HT-29 (cell line): ENCODE results near the gene CD81. TPM values are rescaled to one million over a fixed set of nuclear protein-coding genes. Genes with fewer than 3 reads are reported as not detected.
"Not testable (repeated sequence)": the region's sequence is repeated elsewhere in the genome, so short reads cannot be mapped to it uniquely, and the experiment has no call there.

Experiments used
- DNase-seq: peaks from one replicate; pipeline ENCODE4 v3.0.0-alpha.2; 2015; ENCODE audit warnings: low spot score
- total RNA-seq: library from RNA; depleted of rRNA; stranded (reverse); fragments of >200 nt; shearing (Covaris generic); gene quantifications from 2 replicates; pipeline ENCODE4 v1.2.3, GENCODE V29; 2014; rRNA removed

The CD81 gene, protein sequence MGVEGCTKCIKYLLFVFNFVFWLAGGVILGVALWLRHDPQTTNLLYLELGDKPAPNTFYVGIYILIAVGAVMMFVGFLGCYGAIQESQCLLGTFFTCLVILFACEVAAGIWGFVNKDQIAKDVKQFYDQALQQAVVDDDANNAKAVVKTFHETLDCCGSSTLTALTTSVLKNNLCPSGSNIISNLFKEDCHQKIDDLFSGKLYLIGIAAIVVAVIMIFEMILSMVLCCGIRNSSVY
- 121 and 132 TPM in 2 replicates for total RNA-seq

DNA sequence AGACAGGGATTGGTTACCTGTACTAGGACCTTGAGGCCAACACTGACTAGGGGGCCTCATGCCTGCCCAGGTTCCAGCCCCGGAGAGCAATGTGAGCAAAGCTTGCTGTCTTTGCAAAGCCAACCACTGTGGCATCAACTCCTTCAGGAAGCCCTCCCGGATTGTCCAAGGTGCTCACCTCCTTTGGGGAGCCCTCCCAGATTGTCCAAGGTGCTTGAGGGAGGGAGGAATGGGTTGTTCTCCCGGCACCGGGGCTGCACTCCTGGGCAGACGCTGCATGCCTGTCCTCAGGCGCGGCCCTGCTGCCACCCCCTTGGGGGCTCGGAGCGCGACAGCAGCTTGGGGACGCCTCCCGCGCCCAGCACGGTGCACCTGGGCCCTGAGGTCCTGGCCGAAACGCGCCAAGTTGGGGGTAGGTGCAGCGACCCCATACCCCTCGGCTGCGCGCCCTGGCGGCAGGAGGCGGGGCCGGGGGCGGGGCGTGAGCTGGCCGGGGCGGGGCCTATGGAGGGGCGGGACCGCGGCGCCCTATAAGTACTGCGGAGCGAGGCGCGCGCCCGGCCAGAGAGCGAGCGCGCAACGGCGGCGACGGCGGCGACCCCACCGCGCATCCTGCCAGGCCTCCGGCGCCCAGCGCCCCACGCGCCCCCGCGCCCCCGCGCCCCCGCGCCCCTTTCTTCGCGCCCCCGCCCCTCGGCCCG is at the start of gene CD81:
Gene CD81 (plus strand): TSS at position 560 of the 701 bp plus-strand sequence. CDS start 240 bp downstream, outside the sequence.
- DNase-seq, result peak; percentile 21

DNA sequence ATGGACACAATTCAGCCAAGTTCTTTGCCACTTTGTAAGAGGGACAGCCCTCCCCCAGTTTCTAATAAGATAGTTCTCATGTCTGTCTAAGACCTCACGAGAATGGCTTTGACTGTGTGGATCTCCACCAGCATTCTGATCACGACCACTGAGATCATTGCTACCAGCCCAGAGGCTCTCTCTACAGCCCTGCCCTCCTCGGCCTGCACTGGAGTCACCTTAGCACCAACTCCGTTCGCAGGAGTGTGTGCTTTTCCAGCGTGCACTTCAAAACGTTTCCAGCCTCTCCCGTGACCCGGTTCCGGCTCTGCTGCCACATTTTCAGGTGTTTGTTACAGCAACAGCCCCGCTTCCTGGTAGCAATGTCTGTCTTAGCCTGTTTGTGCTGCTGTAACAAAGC is 49.1 kb upstream of the CD81 start:
- DNase-seq, result no peak

DNA sequence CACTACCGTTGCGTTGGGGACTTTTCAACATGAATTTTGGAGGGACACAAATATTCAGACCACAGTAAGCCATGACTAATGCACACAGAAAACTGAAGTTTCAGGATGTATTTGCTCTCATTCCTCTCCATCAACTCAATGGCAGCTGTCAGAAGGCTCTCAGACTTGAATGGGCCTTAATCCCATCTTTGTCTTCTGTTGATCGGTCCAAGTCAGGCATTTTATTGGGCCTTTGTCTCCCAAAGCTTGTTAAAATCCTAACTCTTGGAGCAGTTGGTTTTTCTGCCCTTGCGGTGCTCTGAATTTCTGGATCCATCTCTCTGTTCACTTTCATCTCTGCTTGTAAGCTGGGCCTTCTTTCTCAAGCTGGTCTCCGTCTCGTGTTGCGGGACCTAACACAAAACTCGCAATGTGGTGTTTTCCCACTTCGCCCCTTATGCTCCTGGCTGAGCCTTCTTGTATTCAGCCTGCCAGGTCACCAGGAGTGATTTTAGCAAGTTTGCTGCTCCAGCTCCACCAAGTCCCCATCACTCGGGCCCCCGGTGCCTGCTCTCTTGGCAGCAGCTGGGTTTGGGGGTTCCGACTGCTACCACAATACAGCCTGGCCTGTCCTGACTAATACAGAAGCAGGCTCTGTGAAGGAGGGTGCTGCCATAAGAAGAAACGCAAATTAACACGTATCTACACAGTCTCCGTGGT is 48.3 kb upstream of the CD81 start:
- DNase-seq, result no peak

DNA sequence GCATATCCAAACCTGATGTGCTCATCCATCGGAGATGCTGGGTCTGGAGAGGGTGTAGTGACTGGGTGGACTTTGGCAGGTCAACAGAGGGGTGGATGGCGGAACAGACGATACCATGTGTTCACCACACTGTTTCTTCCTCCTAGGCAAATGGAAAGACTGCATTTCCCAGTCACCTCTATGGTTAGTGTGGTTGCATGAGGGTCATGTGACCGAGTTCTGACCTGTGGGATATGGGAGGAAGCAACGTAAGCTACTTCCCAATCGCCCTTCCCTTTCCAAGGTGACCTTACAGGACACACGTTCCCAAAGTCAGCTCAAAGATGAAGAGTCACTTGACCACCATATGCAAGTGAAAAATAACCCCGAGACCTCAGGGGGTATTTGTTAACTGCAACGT is 47.6 kb upstream of the CD81 start:
- no peak for DNase-seq

DNA sequence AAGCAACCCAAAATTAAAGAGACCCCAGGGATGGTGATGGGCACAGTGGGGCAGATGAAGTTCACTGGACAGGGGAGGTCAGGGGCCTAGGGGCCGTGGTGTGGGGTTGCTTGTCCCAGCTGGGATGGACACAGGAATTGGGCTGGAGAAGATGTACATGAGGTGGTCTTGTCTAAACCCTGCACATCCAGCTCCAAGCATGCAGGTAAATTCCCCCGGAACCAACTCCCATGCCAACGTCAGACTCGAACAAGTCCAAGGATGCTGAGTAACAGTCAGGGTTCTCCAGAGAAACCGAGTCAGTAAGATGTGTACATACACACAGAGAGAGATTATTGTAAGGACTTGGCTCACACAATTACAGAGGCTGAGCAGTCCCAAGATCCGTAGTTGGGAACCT is 46.4 kb upstream of the CD81 start:
- no peak for DNase-seq

DNA sequence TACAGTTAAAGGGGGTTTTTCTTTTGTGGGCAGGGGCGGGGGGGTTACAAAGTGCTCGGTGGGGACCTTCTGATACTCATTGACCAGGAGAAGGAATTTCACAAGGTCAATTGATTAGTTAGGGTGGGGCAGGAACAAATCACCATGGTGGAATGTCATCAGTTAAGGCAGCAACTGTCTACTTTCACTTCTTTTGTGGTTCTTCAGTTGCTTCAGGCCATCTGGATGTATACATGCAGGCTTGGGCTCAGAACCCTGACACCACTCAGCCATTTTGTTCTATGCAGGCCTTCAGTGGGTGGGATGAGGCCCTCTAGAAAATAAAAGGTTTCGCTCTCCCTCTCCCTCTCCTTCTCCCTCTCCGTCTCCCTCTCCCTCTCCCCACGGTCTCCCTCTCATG is 45.7 kb upstream of the CD81 start:
- DNase-seq, result no peak

DNA sequence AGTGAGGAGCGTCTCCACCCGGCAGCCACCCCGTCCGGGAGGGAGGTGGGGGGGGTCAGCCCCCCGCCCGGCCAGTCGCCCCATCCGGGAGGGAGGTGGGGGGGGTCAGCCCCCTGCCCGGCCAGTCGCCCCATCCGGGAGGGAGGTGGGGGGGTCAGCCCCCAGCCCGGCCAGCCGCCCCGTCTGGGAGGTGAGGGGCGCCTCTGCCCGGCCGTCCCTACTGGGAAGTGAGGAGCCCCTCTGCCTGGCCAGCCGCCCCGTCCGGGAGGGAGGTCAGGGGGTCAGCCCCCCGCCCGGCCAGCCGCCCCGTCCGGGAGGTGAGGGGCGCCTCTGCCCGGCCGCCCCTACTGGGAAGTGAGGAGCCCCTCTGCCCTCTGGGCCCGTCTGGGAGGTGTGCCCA is 44.5 kb upstream of the CD81 start:
- not testable (repeated sequence) for DNase-seq

DNA sequence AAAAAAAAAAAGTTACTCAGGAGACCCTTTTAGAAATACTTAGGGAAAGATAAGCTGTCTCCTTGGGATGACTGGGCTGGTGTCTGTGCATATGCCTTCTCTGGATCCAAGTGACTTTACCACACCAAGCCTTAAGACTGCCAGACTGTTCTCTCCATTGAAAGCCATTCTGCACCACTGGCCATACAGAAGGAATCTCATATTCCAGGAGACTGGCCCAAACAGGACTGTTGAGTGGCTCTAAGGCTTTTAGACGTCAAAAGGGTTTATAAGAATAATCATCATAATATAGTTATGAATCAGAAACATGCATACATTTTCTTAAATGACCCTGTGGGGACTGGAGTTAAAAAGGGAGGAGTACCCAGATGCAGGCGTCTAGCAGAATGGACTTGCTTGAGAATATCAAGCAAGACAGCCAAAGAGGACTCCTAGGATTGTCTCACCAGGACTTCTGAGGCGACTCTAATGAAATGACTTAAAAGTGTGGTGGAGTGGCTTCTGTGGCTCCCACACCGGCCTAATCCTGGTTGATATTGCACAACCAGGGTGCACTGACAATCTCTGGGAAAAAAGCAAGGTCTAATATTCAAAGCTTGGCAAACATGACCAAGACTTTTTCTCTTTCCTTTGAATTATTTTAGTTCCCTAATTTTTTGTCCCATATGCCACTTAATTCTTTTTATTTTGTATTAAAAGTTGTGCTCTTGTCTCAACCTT is 43.5 kb upstream of the CD81 start:
- not testable (repeated sequence) for DNase-seq

DNA sequence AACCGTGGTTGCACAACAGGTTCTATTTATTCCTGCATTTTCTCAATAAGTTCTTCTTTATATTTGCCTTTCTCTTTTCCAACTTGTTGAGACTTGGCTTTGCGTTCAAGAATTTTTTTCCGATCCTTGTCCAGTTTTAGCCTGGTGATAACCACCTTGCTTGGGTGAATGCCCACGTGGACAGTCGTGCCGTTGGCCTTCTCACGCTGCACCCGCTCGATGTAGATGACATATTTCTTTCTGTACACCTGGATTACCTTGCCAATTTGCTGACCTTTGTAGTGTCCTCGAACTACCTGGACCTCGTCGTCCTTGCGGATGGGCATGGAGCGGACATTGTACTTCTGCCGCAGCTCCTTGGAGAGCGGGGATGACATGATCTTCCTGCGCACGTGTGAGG is 41.8 kb upstream of the CD81 start:
- DNase-seq, result not testable (repeated sequence)

DNA sequence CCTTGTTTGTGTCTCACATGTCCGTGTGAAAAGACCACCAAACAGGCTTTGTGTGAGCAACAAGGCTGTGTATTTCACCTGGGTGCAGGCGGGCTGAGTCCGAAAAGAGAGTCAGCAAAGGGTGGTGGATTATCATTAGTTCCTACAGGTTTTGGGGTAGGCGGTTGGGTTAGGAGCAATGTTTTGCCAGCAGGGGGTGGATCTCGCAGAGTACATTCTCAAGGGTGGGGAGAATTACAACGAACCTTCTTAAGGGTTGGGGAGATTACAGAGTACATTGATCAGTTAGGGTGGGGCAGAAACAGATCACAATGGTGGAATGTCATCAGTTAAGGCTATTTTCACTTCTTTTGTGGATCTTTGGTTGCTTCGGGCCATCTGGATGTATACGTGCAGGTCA is 38.4 kb upstream of the CD81 start:
- DNase-seq, result not testable (repeated sequence)

DNA sequence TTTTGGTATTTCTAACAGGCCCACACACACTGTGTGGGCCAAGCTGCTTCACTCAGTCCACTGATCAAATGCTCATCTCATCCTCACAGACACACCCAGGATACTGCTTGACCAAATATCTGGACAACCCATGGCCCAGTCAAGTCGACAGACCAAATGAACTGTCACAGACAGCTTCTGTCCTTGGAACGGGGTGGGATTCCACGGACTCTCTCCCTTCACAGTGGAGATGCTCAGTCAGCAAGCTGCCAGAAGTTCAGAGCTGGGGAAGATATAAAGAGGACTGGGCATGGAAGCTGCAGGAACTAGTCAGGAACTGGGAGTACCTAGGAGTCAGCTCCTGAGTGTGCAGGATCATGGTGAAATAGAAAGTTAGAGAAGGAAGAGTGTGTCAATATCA is 34.6 kb upstream of the CD81 start:
- no peak for DNase-seq

DNA sequence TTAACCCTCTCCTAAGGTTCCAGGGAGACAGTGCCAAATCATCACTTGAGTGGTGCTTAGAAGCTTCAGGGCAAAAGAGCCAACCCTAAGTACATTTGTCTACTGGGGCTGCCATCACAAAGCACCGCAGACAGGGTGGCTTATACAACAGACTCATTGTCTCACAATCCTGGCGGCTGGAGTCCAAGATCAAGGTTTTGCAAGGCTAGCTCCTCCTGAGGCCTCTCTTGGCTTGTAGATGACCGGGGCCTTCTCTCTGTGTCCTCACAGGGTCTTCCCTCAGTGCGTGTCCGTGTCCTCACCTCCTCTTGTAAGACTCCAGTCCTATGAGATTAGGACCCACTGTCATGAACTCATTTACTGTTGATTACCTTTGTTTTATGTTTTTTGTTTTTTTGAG is 34.1 kb upstream of the CD81 start:
- no peak for DNase-seq

DNA sequence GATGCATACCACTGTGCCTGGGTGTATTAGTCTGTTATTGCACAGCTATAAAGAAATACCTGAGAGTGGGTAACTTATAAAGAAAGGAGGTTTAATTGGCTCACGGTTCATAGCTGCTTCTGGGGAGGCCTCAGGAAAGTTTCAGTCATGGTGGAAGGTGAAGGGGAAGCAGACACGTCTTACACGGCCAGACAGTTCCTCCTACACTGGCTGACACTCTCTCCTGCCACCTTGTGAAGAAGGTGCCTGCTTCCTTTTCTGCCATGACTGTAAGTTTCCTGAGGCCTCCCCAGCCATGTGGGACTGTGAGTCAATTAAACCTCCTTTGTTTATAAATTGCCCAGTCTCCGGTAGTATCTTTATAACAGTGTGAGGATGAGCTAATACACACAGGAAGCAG is 33.6 kb upstream of the CD81 start:
- no peak for DNase-seq

DNA sequence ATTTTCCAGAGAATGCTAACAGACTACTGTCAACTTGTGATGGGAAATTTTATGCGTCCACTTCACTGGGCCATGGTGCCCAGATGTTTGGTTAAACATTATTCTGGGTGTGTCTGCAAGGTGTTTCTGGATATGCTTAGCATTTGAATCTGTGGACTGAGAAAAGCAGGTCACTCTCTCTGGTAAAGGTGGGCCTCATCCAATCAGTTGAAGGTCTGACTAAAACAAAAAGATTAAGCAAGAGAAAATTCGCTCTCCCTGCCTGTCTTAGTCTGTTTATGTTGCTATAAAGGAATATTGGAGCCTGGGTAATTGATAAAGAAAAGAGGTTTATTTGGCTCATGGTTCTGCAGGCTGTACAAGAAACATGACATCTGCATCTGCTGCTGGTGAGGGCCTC is 32.1 kb upstream of the CD81 start:
- no peak for DNase-seq

DNA sequence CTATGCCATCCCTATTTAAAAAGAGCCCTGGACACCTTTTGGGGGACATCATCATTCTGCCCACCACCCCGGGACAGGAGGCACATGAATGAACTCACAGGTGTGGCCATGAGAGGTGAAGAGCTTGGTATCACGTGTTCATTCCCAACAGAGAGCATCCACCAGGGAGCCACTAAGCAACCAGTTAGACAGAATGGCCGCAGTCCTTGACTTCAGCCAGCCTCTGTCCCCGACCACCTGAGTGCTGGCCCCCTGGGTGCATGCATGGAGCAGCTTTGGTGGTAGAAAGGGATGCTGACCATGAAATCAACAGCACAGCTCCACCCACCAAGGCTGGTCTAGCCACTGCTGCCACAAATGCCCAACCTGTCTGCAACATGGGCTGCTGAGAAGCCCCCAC is 31.1 kb upstream of the CD81 start:
- no peak for DNase-seq

DNA sequence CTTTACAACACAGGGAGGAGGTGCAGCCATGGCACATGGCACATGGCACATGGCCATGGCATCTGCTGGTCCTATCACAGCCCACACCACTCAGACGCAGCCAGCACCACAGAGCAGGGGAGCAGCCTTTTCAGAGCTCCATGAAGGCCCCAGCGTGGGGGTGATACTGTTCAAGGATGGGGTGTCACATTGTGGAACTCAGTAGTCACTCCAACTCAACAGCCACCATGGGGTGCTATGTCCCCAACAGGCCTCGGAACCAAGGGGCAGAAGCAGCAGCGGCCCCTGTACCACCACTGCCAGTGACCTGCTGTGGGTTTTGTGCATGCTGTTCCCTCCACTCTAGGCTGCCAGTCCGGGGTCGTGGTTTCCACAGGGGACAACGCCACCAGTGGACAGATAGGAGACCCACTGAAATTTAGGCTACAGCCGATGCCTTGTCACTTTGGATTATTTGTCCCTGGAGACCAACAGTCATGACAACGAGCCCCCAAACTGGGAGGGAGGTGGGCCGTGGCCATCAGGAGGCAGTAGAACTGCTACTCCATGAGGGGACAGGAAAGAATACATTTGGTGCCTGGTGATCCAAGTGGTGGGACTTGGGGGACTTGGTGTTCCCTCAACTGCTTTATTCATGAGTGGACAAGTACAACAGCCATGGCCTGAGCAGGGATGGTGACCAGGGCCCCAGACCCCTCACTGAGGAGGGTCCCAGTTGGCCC is 30.4 kb upstream of the CD81 start:
- DNase-seq, result no peak

DNA sequence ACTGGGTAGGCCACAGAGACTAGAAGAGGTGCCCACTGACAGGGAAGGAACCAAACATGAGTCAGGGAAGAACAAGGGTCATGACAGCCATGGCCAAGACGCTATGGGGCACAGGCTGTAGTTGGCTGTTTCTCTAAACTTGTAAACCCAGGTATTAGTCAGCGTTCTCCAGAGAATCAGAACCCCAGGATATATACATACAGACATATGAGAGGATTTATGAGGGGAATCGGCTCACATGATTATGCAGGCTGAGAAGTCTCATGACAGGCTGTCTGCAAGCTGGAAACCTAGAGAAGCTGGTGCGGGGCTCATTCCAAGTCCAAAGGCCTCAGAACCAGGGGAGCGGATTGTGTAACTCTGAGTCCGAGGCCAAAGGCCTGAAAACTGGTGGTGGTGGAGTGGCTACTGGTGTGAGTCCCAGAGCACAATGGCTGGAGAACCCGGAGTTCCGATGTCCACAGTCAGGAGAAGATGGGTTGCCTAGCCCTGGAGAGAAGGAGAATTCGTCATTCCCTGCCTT is 29.7 kb upstream of the CD81 start:
- no peak for DNase-seq

DNA sequence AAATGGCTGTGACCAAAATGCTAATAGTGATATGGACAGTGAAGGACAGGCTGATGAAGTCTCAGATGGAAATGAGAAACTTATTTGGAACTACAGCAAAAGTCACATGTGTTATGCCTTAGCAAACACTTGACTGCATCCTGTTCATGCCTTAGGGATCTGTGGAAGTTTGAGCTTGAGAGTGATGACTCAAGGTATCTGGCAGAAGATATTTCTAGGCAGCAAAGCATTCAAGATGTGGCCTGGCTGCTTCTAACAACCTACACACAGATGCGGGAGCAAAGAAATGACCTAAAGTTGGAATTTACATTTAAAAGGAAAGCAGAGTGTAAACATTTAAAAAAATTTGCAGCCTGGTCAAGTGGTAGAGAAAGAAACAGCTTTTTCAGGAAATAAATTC is 28.1 kb upstream of the CD81 start:
- DNase-seq, result no peak

DNA sequence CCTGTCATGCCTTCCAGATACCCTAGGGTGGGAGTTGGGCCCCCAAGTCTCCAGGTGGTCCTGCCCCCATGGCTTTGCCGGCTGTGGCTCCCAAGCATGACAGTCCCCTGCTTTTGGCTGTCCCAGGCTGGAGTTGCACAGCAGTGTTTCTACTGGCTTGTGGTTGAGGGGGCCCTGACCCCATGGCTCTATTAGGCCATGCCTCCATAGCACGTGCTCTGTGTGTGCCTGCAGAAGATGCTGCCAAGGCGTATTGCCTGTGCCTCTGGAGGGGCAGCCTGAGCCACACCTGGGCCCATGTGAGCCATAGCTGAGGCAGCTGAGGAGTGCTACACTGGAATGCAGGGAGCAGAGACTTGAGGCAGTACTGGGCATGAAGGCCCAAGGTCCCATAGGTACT is 25.4 kb upstream of the CD81 start:
- no peak for DNase-seq

DNA sequence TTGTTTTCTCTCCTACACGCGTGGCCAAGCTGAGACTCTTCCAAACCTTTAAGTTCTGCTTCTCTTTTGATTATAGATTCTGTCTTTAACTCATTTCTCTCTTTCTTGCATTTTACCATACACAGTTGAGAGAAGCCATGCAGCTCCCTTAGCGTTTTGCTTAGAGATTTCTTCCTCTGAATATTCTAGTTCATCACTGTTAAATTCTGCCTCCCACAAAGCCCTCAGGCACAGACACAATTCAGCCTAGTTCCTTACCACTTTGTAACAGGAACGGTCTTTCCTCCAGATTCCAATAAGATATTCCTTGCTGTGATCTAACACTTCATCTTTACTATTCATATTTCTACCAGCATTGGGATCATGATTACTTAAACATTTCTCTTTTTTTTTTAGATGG is 24.7 kb upstream of the CD81 start:
- DNase-seq, result no peak

DNA sequence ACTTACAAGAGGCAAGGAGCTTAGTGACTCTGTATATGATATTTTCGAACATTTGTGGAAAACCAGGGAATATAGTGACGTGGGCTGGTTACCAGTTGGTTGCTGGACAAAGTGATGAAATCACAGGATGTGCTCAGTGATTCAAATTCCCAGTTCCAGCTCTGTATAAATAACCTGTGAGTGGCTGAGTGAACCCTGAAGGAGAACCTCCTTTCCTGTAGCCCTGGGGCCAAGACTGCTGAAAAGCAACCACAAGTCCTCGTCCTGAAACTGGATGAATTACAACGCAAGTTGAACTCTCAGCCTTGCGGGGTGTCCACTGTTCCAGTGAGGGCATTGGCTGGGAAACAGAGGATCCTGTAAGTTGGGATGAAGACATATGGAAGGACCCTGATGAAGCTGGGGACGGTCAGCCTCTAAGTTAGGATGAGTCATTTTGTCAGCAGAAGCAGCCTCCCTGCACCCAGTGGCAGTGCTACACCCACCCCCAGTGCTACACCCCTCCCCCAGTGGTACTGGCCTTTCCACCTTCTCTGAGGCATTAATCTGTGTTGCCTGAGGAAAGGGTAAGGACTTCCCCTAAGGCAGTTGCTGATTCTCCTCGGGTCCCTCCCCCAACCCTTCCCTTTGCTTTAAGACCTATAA is 22.0 kb upstream of the CD81 start:
- no peak for DNase-seq
